Prostate gland (tissue), 2 donors: ENCODE results near the gene ECHS1. TPM values are rescaled to one million over a fixed set of nuclear protein-coding genes. Genes with fewer than 3 reads are reported as not detected.

ENCODE experiments used
- DNase-seq: peaks from one replicate; pipeline ENCODE4 v3.0.0-alpha.2; 2019; ENCODE audit warnings: low spot score
- H3K27ac ChIP-seq, 2 donors: fragments of 200-600 bp; sonication (generic); 2 replicates each; pipeline ENCODE4 v1.5.1; 2017 to 2019
- H3K27me3 ChIP-seq: fragments of 200-600 bp; sonication (generic); replicated peaks from 2 replicates; pipeline ENCODE4 v1.5.1; 2019; ENCODE audit not compliant: insufficient read depth
- H3K36me3 ChIP-seq, 2 donors: fragments of 200-600 bp; sonication (generic); 1 replicate in 1 of 2; 2 replicates in 1 of 2; pipeline versions ENCODE4 v1.5.1 to v1.8.1; 2017 to 2019
- H3K4me1 ChIP-seq: fragments of 200-600 bp; sonication (generic); replicated peaks from 2 replicates; pipeline ENCODE4 v1.5.1; 2019
- H3K4me3 ChIP-seq, 2 donors: fragments of 200-600 bp; sonication (generic); 2 replicates each; pipeline ENCODE4 v1.5.1; 2017 to 2019
- H3K9me3 ChIP-seq: fragments of 200-600 bp; sonication (generic); 2 replicates; pipeline ENCODE4 v1.5.1; 2017
- CTCF ChIP-seq, 4 experiments: fragments of 200-600 bp in 2 of 4; fragments of 450-650 bp in 2 of 4; sonication (generic) in 2 of 4; IDR thresholded peaks; 1 replicate in 3 of 4; 2 replicates in 1 of 4; pipeline ENCODE4 v1.5.1; 2016 to 2019; ENCODE audit warnings: antibody characterized with exemption in 4 of 4, mild to moderate bottlenecking in 2 of 4, moderate library complexity in 2 of 4
- POLR2A ChIP-seq: fragments of 450-650 bp; IDR thresholded peaks from one replicate; pipeline ENCODE4 v1.6.1; 2016; ENCODE audit warnings: antibody characterized with exemption, mild to moderate bottlenecking
- POLR2AphosphoS5 ChIP-seq: sonication (generic); formaldehyde crosslinking; IDR thresholded peaks from one replicate; pipeline ENCODE4 v1.6.1; 2017; ENCODE audit warnings: antibody characterized with exemption
- WGBS: methylation state at CpG from one replicate; pipeline ENCODE4 v1.1.5; 2018; 5-methylcytosine and 5-hydroxymethylcytosine counted together
- intact Hi-C: fragments of 100-400 bp; cut with DNase I; formaldehyde crosslinking; loops from one replicate; pipeline ENCODE4 v1.14.2; 2022
- total RNA-seq, 2 donors: library from RNA; depleted of rRNA; stranded (reverse); fragments of >200 nt; gene quantifications; one replicate each; pipeline ENCODE4 v1.1.0, GENCODE V29; 2016

The ECHS1 gene
- total RNA-seq, 2 donors from 2014 or later, result 112 to 126 TPM

GRCh38 chr10:133385214-133385613 is 12.1 kb upstream of the ECHS1 start:
- no peaks in the 10 kb centered on the region for H3K9me3 ChIP-seq
- intact Hi-C loops, result no loop called here
- no peak for DNase-seq
- H3K4me3 ChIP-seq, result no peak overlapping the region
- H3K27ac ChIP-seq, result no peak overlapping the region
- 93% methylated on average over 2 of the region's 2 CpGs for WGBS
- H3K36me3 ChIP-seq, result no peaks in the 10 kb centered on the region
- TF ChIP-seq CTCF (IDR thresholded peaks at IDR 0.05) (no peak), POLR2A (no peak), POLR2AphosphoS5 (no peak)
- H3K27me3 ChIP-seq, result no peaks in the 10 kb centered on the region
- no peaks in the 10 kb centered on the region for H3K4me1 ChIP-seq

- Histone ChIP-seq H3K36me3 (no peaks in the 10 kb centered on the region), H3K27ac (no peak overlapping the region), H3K27me3 (no peaks in the 10 kb centered on the region), H3K9me3 (no peaks in the 10 kb centered on the region), H3K4me1 (no peaks in the 10 kb centered on the region), H3K4me3 (no peak overlapping the region)
- no peak for DNase-seq
- TF ChIP-seq CTCF (IDR thresholded peaks at IDR 0.05) (no peak), POLR2AphosphoS5 (no peak), POLR2A (no peak)
- intact Hi-C loops, result no loop called here
- WGBS, result 85% methylated on average over 13 of the region's 13 CpGs
These were observed 10.9 kb upstream of the ECHS1 start for GRCh38 chr10:133384071-133384470.

DNA sequence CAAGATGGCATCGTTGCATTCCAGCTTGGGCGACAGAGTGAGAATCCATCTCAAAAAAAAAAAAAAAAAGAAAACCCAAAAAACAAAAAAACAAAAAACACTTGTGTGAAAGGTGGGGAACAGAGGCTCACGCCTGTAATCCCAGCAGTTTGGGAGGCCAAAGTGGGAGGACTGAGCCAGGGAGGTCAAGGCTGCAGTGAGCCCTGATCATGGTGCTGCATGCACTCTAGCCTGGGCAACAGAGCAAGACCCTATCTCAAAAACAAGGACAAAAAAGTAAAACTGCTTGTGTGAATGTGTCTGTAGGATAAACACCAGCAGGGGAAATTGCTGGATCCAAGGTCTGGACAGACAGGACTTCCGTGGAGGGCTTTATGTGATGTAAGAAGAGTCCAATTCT is 10.4 kb upstream of the ECHS1 start:
- Histone ChIP-seq H3K27ac (no peak overlapping the region), H3K36me3 (no peaks in the 10 kb centered on the region), H3K27me3 (no peaks in the 10 kb centered on the region), H3K4me3 (no peak overlapping the region), H3K4me1 (no peaks in the 10 kb centered on the region), H3K9me3 (no peaks in the 10 kb centered on the region)
- intact Hi-C loops, result no loop called here
- WGBS, result 95% methylated on average over 4 of the region's 4 CpGs
- TF ChIP-seq POLR2AphosphoS5 (no peak), POLR2A (no peak), CTCF (IDR thresholded peaks at IDR 0.05) (no peak)
- DNase-seq, result no peak

GRCh38 chr10:133381036-133381435 is 7.9 kb upstream of the ECHS1 start:
- intact Hi-C loops, result no loop called here
- Histone ChIP-seq H3K27me3 (no peaks in the 10 kb centered on the region), H3K36me3 (no peaks in the 10 kb centered on the region), H3K9me3 (no peaks in the 10 kb centered on the region), H3K27ac (no peak overlapping the region), H3K4me1 (no peaks in the 10 kb centered on the region), H3K4me3 (no peak overlapping the region)
- TF ChIP-seq POLR2AphosphoS5 (no peak), POLR2A (no peak), CTCF (IDR thresholded peaks at IDR 0.05) (no peak)
- no peak for DNase-seq
- WGBS, result 94% methylated on average over 8 of the region's 8 CpGs

DNA sequence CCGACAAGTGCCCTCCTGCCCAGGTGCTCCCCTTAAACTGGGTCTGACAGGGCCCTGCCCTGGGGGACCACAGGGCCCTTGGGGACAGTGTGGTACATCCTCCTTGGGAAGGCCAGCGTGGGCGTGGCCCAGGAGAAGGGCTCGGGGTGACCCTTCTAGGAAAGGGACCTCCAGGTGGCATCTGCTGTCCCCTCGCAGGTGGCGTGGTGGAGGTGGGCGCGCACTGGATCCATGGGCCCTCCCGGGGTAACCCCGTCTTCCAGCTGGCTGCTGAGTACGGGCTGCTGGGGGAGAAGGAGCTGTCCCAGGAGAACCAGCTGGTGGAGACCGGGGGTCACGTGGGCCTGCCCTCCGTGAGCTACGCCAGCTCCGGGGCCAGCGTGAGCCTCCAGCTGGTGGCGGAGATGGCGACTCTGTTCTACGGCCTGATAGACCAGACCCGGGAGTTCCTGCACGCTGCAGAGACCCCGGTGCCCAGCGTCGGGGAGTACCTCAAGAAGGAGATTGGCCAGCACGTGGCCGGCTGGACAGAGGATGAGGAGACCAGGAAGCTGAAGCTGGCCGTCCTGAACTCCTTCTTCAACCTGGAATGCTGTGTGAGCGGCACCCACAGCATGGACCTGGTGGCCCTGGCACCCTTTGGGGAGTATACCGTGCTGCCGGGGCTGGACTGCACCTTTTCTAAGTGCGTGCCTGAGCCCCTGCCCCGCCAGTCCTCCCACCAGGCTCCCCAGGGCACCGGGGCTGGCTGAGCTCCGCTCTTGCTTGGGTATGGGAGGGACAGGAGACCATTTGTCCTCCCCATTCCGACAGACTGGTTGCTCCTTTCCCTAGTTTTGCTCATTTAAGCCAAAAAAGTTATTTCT is 6.9 kb upstream of the ECHS1 start:
- H3K27me3 ChIP-seq, result no peaks in the 10 kb centered on the region
- no peaks in the 10 kb centered on the region for H3K36me3 ChIP-seq
- H3K4me1 ChIP-seq, result no peaks in the 10 kb centered on the region
- intact Hi-C loops, result no loop called here
- peak overlapping the region; percentile 43 to 75 for H3K27ac ChIP-seq
- H3K4me3 ChIP-seq, result peak overlapping the region; percentile 67 to 82
- TF ChIP-seq CTCF (IDR thresholded peaks at IDR 0.05) (no peak), POLR2A (no peak), POLR2AphosphoS5 (no peak)
- DNase-seq, result no peak
- WGBS, result 92% methylated on average over 27 of the region's 36 CpGs
- no peaks in the 10 kb centered on the region for H3K9me3 ChIP-seq
